Right ventricle myocardium superior (tissue), 1 donor: ENCODE data around the gene CHL1. TPM values are rescaled to one million over a fixed set of nuclear protein-coding genes. Genes with fewer than 3 reads are reported as not detected.

Source experiments
- ATAC-seq: fragments of 200-7000 bp; cut with Tn5 transposase; one replicate; pipeline ENCODE4 v1.9.1; 2020; ENCODE audit warnings: mild to moderate bottlenecking; ENCODE audit not compliant: poor library complexity
- DNase-seq: peaks from one replicate; pipeline ENCODE4 v3.0.0-alpha.2; 2020
- intact Hi-C: fragments of 100-400 bp; cut with DNase I; formaldehyde crosslinking; loops from one replicate; pipeline ENCODE4 v1.11.2; 2022
- total RNA-seq: library from RNA; stranded (reverse); fragmentation: NEBNext Ultra II Directional; extraction: Animal tissue kit (Norgen Biotek cat#: 25700); gene quantifications from one replicate; pipeline ENCODE4 v1.2.1, GENCODE V29; 2021
- donor health status: DM: no; HTN: yes; CAD: no; lungs with severe emphysema.

CHL1 gene
- total RNA-seq, 1 donor from 2014 or later, result 24.2 TPM

GRCh38 chr3:264394-265156 lies 68.0 kb downstream of the CHL1 start:
- ATAC-seq, result no peak
- intact Hi-C loops, result no loop called here
- no peak for DNase-seq

GRCh38 chr3:267101-267500 lies 70.5 kb downstream of the CHL1 start:
- ATAC-seq, result no peak
- DNase-seq, result no peak
- intact Hi-C loops, result no loop called here

GRCh38 chr3:270688-271087 lies 74.1 kb downstream of the CHL1 start:
- ATAC-seq, result no peak
- intact Hi-C loops, result no loop called here
- DNase-seq, result no peak

- DNase-seq (no peak), ATAC-seq (no peak)
- intact Hi-C loops, result no loop called here
Observed at GRCh38 chr3:274927-275326, 78.4 kb downstream of the CHL1 start.

- intact Hi-C loops, result no loop called here
- no peak for DNase-seq
- ATAC-seq, result no peak
Observed at GRCh38 chr3:277873-278272, 81.3 kb downstream of the CHL1 start.

GRCh38 chr3:278300-279064 lies 81.9 kb downstream of the CHL1 start:
- no peak for ATAC-seq
- DNase-seq, result no peak
- intact Hi-C loops, result no loop called here

GRCh38 chr3:279325-279724 lies 82.8 kb downstream of the CHL1 start:
- ATAC-seq (no peak), DNase-seq (no peak)
- intact Hi-C loops, result no loop called here

- ATAC-seq, result no peak
- intact Hi-C loops, result no loop called here
- DNase-seq, result no peak
Observed at GRCh38 chr3:280681-281080, 84.1 kb downstream of the CHL1 start.

- DNase-seq (no peak), ATAC-seq (no peak)
- intact Hi-C loops, result no loop called here
Observed at GRCh38 chr3:284322-284721, 87.8 kb downstream of the CHL1 start.

- intact Hi-C loops, result no loop called here
- ATAC-seq (no peak), DNase-seq (no peak)
Observed at GRCh38 chr3:288417-288816, 91.9 kb downstream of the CHL1 start.

- intact Hi-C loops, result no loop called here
- no peak for ATAC-seq
Observed at GRCh38 chr3:291028-291427, 94.5 kb downstream of the CHL1 start.

GRCh38 chr3:291646-292436 lies 95.3 kb downstream of the CHL1 start:
- DNase-seq (no peak), ATAC-seq (no peak)
- intact Hi-C loops, result no loop called here

More at GRCh38 chr3:291028-291427, 94.5 kb downstream of the CHL1 start:
- no peak for DNase-seq

GRCh38 chr3:294096-294495 lies 97.5 kb downstream of the CHL1 start:
- intact Hi-C loops, result no loop called here
- ATAC-seq, result no peak
- no peak for DNase-seq

GRCh38 chr3:294581-294980 lies 98.0 kb downstream of the CHL1 start:
- ATAC-seq (no peak), DNase-seq (no peak)
- intact Hi-C loops, result no loop called here

- intact Hi-C loops, result no loop called here
- no peak for DNase-seq
- ATAC-seq, result no peak
Observed at GRCh38 chr3:295166-295565, 98.6 kb downstream of the CHL1 start.

GRCh38 chr3:297585-297984 lies 101.0 kb downstream of the CHL1 start:
- ATAC-seq (no peak), DNase-seq (no peak)
- intact Hi-C loops, result no loop called here

GRCh38 chr3:299590-300301 lies 103.2 kb downstream of the CHL1 start:
- ATAC-seq (no peak), DNase-seq (no peak)
- intact Hi-C loops, result no loop called here

- ATAC-seq (no peak), DNase-seq (no peak)
- intact Hi-C loops, result no loop called here
Observed at GRCh38 chr3:307182-307581, 110.6 kb downstream of the CHL1 start.
